ENCODE data around the gene COTL1. TPM values are rescaled to one million over a fixed set of nuclear protein-coding genes. Genes with fewer than 3 reads are reported as not detected.

COTL1 gene
- polyA plus RNA-seq, 1 of the 3 experiments (the other 2 are of a cell fraction) = 91.6 TPM

DNA sequence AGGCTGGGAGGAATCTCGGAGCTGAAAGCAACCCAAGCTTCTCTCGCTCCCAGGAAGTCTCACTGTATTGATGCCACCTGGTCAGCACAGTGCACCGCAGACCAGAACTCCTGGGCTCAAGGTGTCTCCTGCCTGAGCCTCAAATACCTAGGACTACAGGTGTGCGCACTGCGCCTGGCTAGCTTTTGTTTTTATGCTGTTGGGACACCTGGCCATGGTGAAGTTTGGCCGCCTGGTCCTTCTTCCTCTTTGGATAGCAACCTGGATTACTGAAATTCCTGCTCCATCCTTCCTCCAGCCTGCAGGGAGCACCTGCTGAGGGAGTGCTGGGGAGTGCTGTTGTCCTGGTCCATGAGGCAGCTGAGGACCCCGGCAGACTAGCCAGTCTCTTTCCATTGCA lies 56.6 kb downstream of the COTL1 start:
- WGBS (ENCODE audit: low lambda C conversion rate) = 69% methylated on average over 4 of the region's 7 CpGs

GRCh38 chr16:84560269-84560668 lies 57.6 kb downstream of the COTL1 start:
- H3F3A ChIP-seq (replicated peaks; ENCODE audit: insufficient read depth) = peaks cover 6% of the 10 kb centered on the region
- H3K4me3 ChIP-seq (ENCODE audit: low read depth in 2 of 2, low read length in 1 of 2) = no peak overlapping the region
- 96% methylated on average over 5 of the region's 5 CpGs for WGBS (ENCODE audit: low lambda C conversion rate)
- H3K27me3 ChIP-seq (ENCODE audit: insufficient read depth) = no peaks in the 10 kb centered on the region
- no peak overlapping the region for H3K4me2 ChIP-seq
- no peaks in the 10 kb centered on the region for H3K4me1 ChIP-seq (ENCODE audit: control insufficient read depth in 1 of 2, insufficient read depth in 2 of 2, low read depth in 1 of 2, low read length in 1 of 2)
- H3K9me2 ChIP-seq = no peaks in the 10 kb centered on the region
- H3K36me3 ChIP-seq (replicated peaks in 1 of 2; ENCODE audit: control insufficient read depth in 1 of 2, insufficient read depth in 2 of 2, low read length in 1 of 2) = peaks cover under 1 to 2% of the 10 kb centered on the region in 2 experiments
- no peak overlapping the region for H3K27ac ChIP-seq (ENCODE audit: low read depth in 2 of 2, low read length in 1 of 2)
- ChIA-PET POLR2A (no interaction called here), CTCF (no interaction called here)
- H3K9me3 ChIP-seq = no peaks in the 10 kb centered on the region
- H4K20me1 ChIP-seq (ENCODE audit: insufficient read depth) = no peaks in the 10 kb centered on the region
- H2AFZ ChIP-seq (ENCODE audit: low read depth) = no peak overlapping the region
- DNase-seq = no peak
- no peak for TF ChIP-seq MAX (IDR thresholded peaks at IDR 0.05; ENCODE audit: low read depth)
- TF ChIP-seq GABPA (IDR thresholded peaks at IDR 0.05; ENCODE audit: low read depth) = no peak
- TF ChIP-seq FOXJ3 (CRISPR knock-in tag; IDR thresholded peaks at IDR 0.05) = no peak
- TF ChIP-seq FOSL2 (IDR thresholded peaks at IDR 0.05; ENCODE audit: borderline replicate concordance, low read depth) = no peak
- no peak for TF ChIP-seq YY1 (IDR thresholded peaks at IDR 0.05; ENCODE audit: low read depth)
- no peak for TF ChIP-seq SIN3A (IDR thresholded peaks at IDR 0.05; ENCODE audit: borderline replicate concordance, low read depth, low read length)
- TF ChIP-seq SMC3 (IDR thresholded peaks at IDR 0.05; ENCODE audit: low read depth, low read length) = no peak
- TF ChIP-seq, protein P1, sequence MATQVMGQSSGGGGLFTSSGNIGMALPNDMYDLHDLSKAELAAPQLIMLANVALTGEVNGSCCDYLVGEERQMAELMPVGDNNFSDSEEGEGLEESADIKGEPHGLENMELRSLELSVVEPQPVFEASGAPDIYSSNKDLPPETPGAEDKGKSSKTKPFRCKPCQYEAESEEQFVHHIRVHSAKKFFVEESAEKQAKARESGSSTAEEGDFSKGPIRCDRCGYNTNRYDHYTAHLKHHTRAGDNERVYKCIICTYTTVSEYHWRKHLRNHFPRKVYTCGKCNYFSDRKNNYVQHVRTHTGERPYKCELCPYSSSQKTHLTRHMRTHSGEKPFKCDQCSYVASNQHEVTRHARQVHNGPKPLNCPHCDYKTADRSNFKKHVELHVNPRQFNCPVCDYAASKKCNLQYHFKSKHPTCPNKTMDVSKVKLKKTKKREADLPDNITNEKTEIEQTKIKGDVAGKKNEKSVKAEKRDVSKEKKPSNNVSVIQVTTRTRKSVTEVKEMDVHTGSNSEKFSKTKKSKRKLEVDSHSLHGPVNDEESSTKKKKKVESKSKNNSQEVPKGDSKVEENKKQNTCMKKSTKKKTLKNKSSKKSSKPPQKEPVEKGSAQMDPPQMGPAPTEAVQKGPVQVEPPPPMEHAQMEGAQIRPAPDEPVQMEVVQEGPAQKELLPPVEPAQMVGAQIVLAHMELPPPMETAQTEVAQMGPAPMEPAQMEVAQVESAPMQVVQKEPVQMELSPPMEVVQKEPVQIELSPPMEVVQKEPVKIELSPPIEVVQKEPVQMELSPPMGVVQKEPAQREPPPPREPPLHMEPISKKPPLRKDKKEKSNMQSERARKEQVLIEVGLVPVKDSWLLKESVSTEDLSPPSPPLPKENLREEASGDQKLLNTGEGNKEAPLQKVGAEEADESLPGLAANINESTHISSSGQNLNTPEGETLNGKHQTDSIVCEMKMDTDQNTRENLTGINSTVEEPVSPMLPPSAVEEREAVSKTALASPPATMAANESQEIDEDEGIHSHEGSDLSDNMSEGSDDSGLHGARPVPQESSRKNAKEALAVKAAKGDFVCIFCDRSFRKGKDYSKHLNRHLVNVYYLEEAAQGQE (IDR thresholded peaks at IDR 0.05; ENCODE audit: low read depth, low read length) = no peak
- no peak for TF ChIP-seq TAF1 (IDR thresholded peaks at IDR 0.05; ENCODE audit: borderline replicate concordance, low read depth, low read length)
- no peak for TF ChIP-seq POLR2AphosphoS5 (IDR thresholded peaks at IDR 0.05; ENCODE audit: low read depth, low read length)
- no peaks in the 10 kb centered on the region for H3K79me2 ChIP-seq (ENCODE audit: insufficient read depth)
- H3K9ac ChIP-seq = no peak overlapping the region

More for the DNA sequence above, 56.6 kb downstream of the COTL1 start:
- H3K4me1 ChIP-seq (ENCODE audit: control insufficient read depth in 1 of 2, insufficient read depth in 2 of 2, low read depth in 1 of 2, low read length in 1 of 2) = no peaks in the 10 kb centered on the region
- H3K79me2 ChIP-seq (ENCODE audit: insufficient read depth) = no peaks in the 10 kb centered on the region
- TF ChIP-seq YY1 (IDR thresholded peaks at IDR 0.05; ENCODE audit: low read depth) (no peak), GATA2 (CRISPR knock-in tag; IDR thresholded peaks at IDR 0.05) (no peak)
- TF ChIP-seq, protein P2, sequence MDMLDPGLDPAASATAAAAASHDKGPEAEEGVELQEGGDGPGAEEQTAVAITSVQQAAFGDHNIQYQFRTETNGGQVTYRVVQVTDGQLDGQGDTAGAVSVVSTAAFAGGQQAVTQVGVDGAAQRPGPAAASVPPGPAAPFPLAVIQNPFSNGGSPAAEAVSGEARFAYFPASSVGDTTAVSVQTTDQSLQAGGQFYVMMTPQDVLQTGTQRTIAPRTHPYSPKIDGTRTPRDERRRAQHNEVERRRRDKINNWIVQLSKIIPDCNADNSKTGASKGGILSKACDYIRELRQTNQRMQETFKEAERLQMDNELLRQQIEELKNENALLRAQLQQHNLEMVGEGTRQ (IDR thresholded peaks at IDR 0.05; ENCODE audit: borderline replicate concordance, low read depth, low read length) = no peak
- H3K27me3 ChIP-seq (ENCODE audit: insufficient read depth) = no peaks in the 10 kb centered on the region
- H3K27ac ChIP-seq (ENCODE audit: low read depth in 2 of 2, low read length in 1 of 2) = no peak overlapping the region
- no peak overlapping the region for H3K4me2 ChIP-seq
- peaks cover 6% of the 10 kb centered on the region for H3F3A ChIP-seq (replicated peaks; ENCODE audit: insufficient read depth)
- no peak overlapping the region for H3K9ac ChIP-seq
- no peak for DNase-seq
- H3K36me3 ChIP-seq (replicated peaks in 1 of 2; ENCODE audit: control insufficient read depth in 1 of 2, insufficient read depth in 2 of 2, low read length in 1 of 2) = peaks cover 10% of the 10 kb centered on the region in 2 experiments
- H2AFZ ChIP-seq (ENCODE audit: low read depth) = no peak overlapping the region
- no peak overlapping the region for H3K4me3 ChIP-seq (ENCODE audit: low read depth in 2 of 2, low read length in 1 of 2)
- no peaks in the 10 kb centered on the region for H4K20me1 ChIP-seq (ENCODE audit: insufficient read depth)
- H3K9me3 ChIP-seq = no peaks in the 10 kb centered on the region
- ChIA-PET POLR2A (no interaction called here), CTCF (interaction anchor here (0.8 to 1.4 kb wide), 2 partner anchors 50 to 164 kb away, joined by 4 to 5 read pairs; no protein-coding TSS in a partner anchor)
- no peaks in the 10 kb centered on the region for H3K9me2 ChIP-seq

Data from SK-N-SH (cell line).